Chondrocyte (in vitro differentiated cells): ENCODE measurements around the gene TLCD3B. TPM values are rescaled to one million over a fixed set of nuclear protein-coding genes. Genes with fewer than 3 reads are reported as not detected.

Experiments used
- DNase-seq: peaks from one replicate; pipeline ENCODE4 v3.0.0; 2021; ENCODE audit warnings: mixed read lengths, low spot score
- H3K27ac Mint-ChIP-seq: one replicate; pipeline ENCODE4 v1.8.0; 2021; ENCODE audit warnings: mild to moderate bottlenecking, moderate library complexity, mixed read lengths; ENCODE audit not compliant: unreplicated experiment
- H3K27me3 Mint-ChIP-seq: 2 replicates; pipeline ENCODE4 v1.8.0; 2021; ENCODE audit warnings: low read depth, mixed read lengths
- H3K36me3 Mint-ChIP-seq: 2 replicates; pipeline ENCODE4 v1.8.0; 2021; ENCODE audit warnings: low read depth, mixed read lengths
- H3K4me1 Mint-ChIP-seq: 2 replicates; pipeline ENCODE4 v1.8.0; 2021; ENCODE audit warnings: low read depth, mild to moderate bottlenecking, mixed read lengths
- H3K4me3 Mint-ChIP-seq: one replicate; pipeline ENCODE4 v1.8.0; 2021; ENCODE audit warnings: mild to moderate bottlenecking, moderate library complexity, mixed read lengths; ENCODE audit not compliant: unreplicated experiment
- H3K9me3 Mint-ChIP-seq: 2 replicates; pipeline ENCODE4 v1.8.0; 2021; ENCODE audit warnings: low read depth, mixed read lengths
- total RNA-seq: library from RNA; stranded (reverse); gene quantifications from 3 replicates; pipeline ENCODE4 v1.2.1, GENCODE V29; 2021
- TF ChIP-seq, protein P1 (sequence below): fragments of 200-600 bp; sonication (generic); IDR thresholded peaks from 2 replicates; pipeline ENCODE4 v1.5.0; 2021; ENCODE audit warnings: antibody characterized with exemption, mild to moderate bottlenecking, moderate library complexity

The TLCD3B gene
- total RNA-seq, 1 donor from 2014 or later: 0.77 TPM

DNA sequence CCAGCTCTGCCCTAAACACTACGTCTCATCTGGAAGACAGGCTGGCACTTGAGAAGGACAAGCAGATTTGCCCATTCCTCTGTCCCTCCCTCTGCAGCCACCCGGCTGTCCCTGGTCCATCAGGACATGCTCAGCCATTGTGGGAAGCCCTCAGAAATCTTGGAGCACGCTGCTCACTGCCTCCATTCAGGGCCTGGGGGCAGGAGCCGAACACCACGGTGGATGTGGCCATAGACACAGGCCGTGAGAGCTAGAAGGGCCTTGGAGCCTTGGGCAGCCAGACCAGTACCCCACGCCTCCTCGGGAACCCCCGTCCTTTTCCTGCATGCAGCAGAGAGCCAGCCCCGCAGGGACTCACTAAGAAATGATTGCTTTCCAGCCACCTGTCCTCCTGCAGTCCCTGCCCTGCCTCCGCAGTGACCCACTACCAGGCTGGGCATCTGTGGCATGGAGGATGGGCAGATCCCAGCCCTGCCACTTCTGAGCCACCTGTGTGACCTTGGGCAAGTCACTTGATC lies 23.6 kb downstream of the TLCD3B start:
- Mint-ChIP-seq H3K4me3 (no peak overlapping the region), H3K4me1 (peaks cover 9% of the 10 kb centered on the region), H3K27me3 (peaks cover 14% of the 10 kb centered on the region), H3K9me3 (no peaks in the 10 kb centered on the region), H3K27ac (no peak overlapping the region), H3K36me3 (no peaks in the 10 kb centered on the region)
- TF ChIP-seq, protein P1, sequence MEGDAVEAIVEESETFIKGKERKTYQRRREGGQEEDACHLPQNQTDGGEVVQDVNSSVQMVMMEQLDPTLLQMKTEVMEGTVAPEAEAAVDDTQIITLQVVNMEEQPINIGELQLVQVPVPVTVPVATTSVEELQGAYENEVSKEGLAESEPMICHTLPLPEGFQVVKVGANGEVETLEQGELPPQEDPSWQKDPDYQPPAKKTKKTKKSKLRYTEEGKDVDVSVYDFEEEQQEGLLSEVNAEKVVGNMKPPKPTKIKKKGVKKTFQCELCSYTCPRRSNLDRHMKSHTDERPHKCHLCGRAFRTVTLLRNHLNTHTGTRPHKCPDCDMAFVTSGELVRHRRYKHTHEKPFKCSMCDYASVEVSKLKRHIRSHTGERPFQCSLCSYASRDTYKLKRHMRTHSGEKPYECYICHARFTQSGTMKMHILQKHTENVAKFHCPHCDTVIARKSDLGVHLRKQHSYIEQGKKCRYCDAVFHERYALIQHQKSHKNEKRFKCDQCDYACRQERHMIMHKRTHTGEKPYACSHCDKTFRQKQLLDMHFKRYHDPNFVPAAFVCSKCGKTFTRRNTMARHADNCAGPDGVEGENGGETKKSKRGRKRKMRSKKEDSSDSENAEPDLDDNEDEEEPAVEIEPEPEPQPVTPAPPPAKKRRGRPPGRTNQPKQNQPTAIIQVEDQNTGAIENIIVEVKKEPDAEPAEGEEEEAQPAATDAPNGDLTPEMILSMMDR: no peak
- no peak for DNase-seq

DNA sequence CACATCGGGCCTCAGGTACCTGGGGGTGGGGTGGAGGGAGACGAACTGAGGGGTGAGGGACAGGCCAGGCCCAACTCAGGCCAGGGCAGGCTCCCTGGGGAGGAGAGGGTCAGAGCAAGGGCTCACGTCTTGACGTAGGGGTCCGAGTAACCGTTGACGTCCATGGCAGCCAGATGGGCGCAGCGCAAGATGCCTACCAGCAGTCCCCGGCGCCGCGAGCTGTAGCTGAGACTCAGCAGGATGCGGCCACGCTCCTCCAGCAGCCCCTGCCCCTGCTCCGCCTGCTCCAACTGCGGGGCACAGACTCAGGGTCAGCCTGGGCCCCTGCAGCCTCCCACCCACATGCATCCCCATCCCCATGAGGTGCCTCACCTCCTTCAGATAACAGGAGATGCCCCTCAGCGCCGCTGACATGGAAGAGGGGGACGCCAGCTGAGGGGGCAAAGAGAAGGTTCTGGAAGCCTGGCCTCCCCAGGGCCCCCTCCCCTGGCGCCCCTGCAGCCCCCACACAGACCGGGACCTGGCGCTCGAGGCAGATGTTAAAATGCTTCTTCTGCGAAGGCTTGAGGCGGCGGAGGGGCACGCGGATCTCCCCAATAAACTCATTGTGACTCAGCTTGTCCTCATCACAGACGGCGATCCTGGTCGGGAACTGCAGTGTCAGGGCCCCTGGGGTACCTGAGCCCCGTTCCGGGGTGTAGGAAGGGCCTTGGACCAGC lies 24.3 kb downstream of the TLCD3B start:
- TF ChIP-seq, protein P1: no peak
- Mint-ChIP-seq H3K4me1 (peaks cover 5% of the 10 kb centered on the region), H3K27me3 (peaks cover 11% of the 10 kb centered on the region), H3K27ac (no peak overlapping the region), H3K4me3 (no peak overlapping the region), H3K9me3 (no peaks in the 10 kb centered on the region), H3K36me3 (no peaks in the 10 kb centered on the region)
- peak; percentile 93 for DNase-seq

DNA sequence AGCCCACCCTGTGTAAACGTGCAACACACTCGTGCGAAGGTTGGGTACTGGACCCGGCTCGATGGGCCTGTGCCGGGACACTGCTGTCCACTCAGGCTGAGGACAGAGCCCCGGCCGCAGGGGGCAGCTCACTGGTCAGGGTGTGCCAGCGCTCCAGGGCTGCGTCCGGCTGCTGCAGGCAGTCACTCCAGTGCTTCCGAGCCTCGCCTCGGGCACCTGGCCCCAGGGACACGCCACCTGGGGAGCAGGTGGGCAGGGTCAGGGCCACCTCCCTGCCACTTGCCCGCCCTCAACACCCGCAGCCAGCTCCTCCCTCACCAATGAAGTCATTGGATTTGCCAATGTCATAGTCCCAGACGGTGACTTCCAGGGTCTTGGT lies 25.0 kb downstream of the TLCD3B start:
- Mint-ChIP-seq H3K4me3 (no peak overlapping the region), H3K9me3 (no peaks in the 10 kb centered on the region), H3K4me1 (peaks cover 4% of the 10 kb centered on the region), H3K36me3 (no peaks in the 10 kb centered on the region), H3K27ac (no peak overlapping the region), H3K27me3 (peaks cover 11% of the 10 kb centered on the region)
- peak; percentile 90 for DNase-seq
- TF ChIP-seq, protein P1: no peak

DNA sequence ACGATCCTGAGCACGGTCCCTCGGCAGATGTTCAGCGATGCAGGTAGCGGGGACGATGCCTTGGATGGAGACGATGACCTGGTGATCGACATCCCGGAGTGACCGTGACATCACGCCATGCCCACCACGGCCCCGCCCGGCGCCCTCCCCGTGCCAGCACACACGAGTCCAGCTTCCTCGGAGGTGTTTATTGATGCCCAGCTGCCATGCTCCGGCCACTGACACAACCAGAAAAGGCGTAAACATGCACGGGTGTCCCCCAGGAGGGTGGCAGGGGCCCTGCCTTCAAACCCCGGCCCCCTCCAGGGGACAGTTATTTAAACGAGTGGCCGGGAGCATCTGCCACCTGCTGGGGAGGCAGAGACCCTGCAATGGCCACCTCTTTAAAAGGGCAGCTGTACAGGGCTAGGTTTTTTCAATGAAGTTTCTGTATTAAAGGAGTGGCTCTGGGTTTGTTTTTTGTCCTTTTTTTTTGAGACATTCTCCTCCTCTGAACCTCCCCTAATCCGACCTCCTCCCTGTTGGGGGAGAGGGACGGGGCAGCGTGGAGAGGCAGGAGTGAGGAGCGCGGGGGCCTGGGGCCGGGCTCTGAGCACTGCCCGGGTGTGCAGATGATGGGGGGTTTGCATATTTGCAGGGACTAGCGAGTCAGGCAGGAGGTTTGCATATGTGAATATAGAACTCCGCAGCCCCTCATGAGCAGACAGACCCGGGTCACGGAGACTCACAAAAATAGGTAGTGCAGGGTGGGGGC lies 25.6 kb downstream of the TLCD3B start:
- Mint-ChIP-seq H3K27ac (no peak overlapping the region), H3K36me3 (no peaks in the 10 kb centered on the region), H3K4me3 (no peak overlapping the region), H3K4me1 (peaks cover 2% of the 10 kb centered on the region), H3K27me3 (peaks cover 10% of the 10 kb centered on the region), H3K9me3 (no peaks in the 10 kb centered on the region)
- no peak for DNase-seq
- TF ChIP-seq, protein P1: peak; percentile 86

DNA sequence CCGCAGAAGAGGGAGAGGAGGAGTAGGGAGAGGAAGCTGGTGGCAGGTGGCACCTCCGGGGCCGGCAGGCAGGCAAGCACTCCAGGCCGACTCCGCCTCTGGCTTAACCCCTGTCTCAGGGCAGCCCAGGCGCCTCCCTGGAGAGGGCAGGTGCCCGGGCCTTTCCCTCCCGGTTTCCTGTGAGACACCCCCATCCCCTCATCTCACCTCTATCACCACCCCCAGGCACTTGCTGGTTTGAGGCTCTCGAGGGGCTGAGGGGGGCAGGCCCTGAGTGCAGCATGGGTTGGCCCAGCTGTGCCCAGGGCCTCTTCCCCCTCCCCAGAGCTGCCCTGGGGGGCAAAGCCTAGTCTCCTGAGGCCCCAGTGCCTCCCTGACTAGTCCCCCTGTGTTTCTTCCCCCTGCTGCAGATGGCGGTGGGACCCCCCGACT lies 26.2 kb downstream of the TLCD3B start:
- no peak for DNase-seq
- Mint-ChIP-seq H3K9me3 (no peaks in the 10 kb centered on the region), H3K27me3 (peaks cover 4% of the 10 kb centered on the region), H3K4me1 (no peaks in the 10 kb centered on the region), H3K4me3 (no peak overlapping the region), H3K36me3 (no peaks in the 10 kb centered on the region), H3K27ac (no peak overlapping the region)
- TF ChIP-seq, protein P1: no peak
